ENCODE data around the gene FOCAD.

The FOCAD gene

GRCh38 chr9:20811872-20812271 lies 127.8 kb downstream of the FOCAD start:
- Histone ChIP-seq H3K4me3 (ENCODE audit: low read depth, low read length) (no peak overlapping the region), H3K27me3 (ENCODE audit: control insufficient read depth, insufficient read depth, low read length) (no peaks in the 10 kb centered on the region), H3K4me1 (no peaks in the 10 kb centered on the region), H3K9me3 (ENCODE audit: control insufficient read depth, low read length) (no peaks in the 10 kb centered on the region), H3K27ac (no peak overlapping the region), H3K36me3 (ENCODE audit: control insufficient read depth, insufficient read depth, low read length) (no peaks in the 10 kb centered on the region), H3K9ac (no peak overlapping the region), H3K4me2 (ENCODE audit: low read length) (no peak overlapping the region), H3K79me2 (no peaks in the 10 kb centered on the region), H2AFZ (no peak overlapping the region)
- no peak for TF ChIP-seq CTCF (IDR thresholded peaks at IDR 0.05)

GRCh38 chr9:20815923-20816703 lies 132.1 kb downstream of the FOCAD start:
- no peaks in the 10 kb centered on the region for H3K79me2 ChIP-seq
- no peak overlapping the region for H3K4me2 ChIP-seq (ENCODE audit: low read length)
- H3K4me3 ChIP-seq (ENCODE audit: low read depth, low read length) = no peak overlapping the region
- H3K27ac ChIP-seq = no peak overlapping the region
- H2AFZ ChIP-seq = no peak overlapping the region
- no peak overlapping the region for H3K9ac ChIP-seq
- no peaks in the 10 kb centered on the region for H3K27me3 ChIP-seq (ENCODE audit: control insufficient read depth, insufficient read depth, low read length)
- no peaks in the 10 kb centered on the region for H3K9me3 ChIP-seq (ENCODE audit: control insufficient read depth, low read length)
- H3K36me3 ChIP-seq (ENCODE audit: control insufficient read depth, insufficient read depth, low read length) = no peaks in the 10 kb centered on the region
- TF ChIP-seq CTCF (IDR thresholded peaks at IDR 0.05) = no peak
- no peaks in the 10 kb centered on the region for H3K4me1 ChIP-seq

GRCh38 chr9:20823051-20823450 lies 139.0 kb downstream of the FOCAD start:
- no peaks in the 10 kb centered on the region for H3K36me3 ChIP-seq (ENCODE audit: control insufficient read depth, insufficient read depth, low read length)
- no peak for TF ChIP-seq CTCF (IDR thresholded peaks at IDR 0.05)

GRCh38 chr9:20831028-20831427 lies 147.0 kb downstream of the FOCAD start:
- no peak overlapping the region for H3K4me2 ChIP-seq (ENCODE audit: low read length)
- TF ChIP-seq CTCF (IDR thresholded peaks at IDR 0.05) = no peak
- H3K9me3 ChIP-seq (ENCODE audit: control insufficient read depth, low read length) = no peaks in the 10 kb centered on the region
- no peaks in the 10 kb centered on the region for H3K4me1 ChIP-seq
- H3K79me2 ChIP-seq = no peaks in the 10 kb centered on the region
- H3K36me3 ChIP-seq (ENCODE audit: control insufficient read depth, insufficient read depth, low read length) = no peaks in the 10 kb centered on the region
- H2AFZ ChIP-seq = no peak overlapping the region
- H3K4me3 ChIP-seq (ENCODE audit: low read depth, low read length) = no peak overlapping the region
- no peak overlapping the region for H3K27ac ChIP-seq
- H3K27me3 ChIP-seq (ENCODE audit: control insufficient read depth, insufficient read depth, low read length) = no peaks in the 10 kb centered on the region
- no peak overlapping the region for H3K9ac ChIP-seq

More at GRCh38 chr9:20823051-20823450, 139.0 kb downstream of the FOCAD start:
- Histone ChIP-seq H2AFZ (no peak overlapping the region), H3K4me2 (ENCODE audit: low read length) (no peak overlapping the region), H3K79me2 (no peaks in the 10 kb centered on the region), H3K9me3 (ENCODE audit: control insufficient read depth, low read length) (no peaks in the 10 kb centered on the region), H3K4me1 (no peaks in the 10 kb centered on the region), H3K9ac (no peak overlapping the region), H3K4me3 (ENCODE audit: low read depth, low read length) (no peak overlapping the region), H3K27me3 (ENCODE audit: control insufficient read depth, insufficient read depth, low read length) (no peaks in the 10 kb centered on the region), H3K27ac (no peak overlapping the region)

GRCh38 chr9:20832775-20833174 lies 148.7 kb downstream of the FOCAD start:
- Histone ChIP-seq H2AFZ (no peak overlapping the region), H3K4me1 (no peaks in the 10 kb centered on the region), H3K27me3 (ENCODE audit: control insufficient read depth, insufficient read depth, low read length) (no peaks in the 10 kb centered on the region), H3K79me2 (no peaks in the 10 kb centered on the region), H3K9ac (no peak overlapping the region), H3K27ac (no peak overlapping the region), H3K9me3 (ENCODE audit: control insufficient read depth, low read length) (no peaks in the 10 kb centered on the region), H3K36me3 (ENCODE audit: control insufficient read depth, insufficient read depth, low read length) (no peaks in the 10 kb centered on the region), H3K4me2 (ENCODE audit: low read length) (no peak overlapping the region), H3K4me3 (ENCODE audit: low read depth, low read length) (no peak overlapping the region)
- TF ChIP-seq CTCF (IDR thresholded peaks at IDR 0.05) = no peak
